HG02642 (cell line): ENCODE measurements around the gene BMP15.

Source experiments
- ATAC-seq: cut with Tn5 transposase; IDR thresholded peaks from one replicate; pipeline ENCODE4 v1.9.1; 2021; ENCODE audit warnings: mild to moderate bottlenecking; ENCODE audit not compliant: unreplicated experiment, poor library complexity

BMP15 gene

GRCh38 chrX:50910685-50911176 is at the start of gene BMP15:
Gene BMP15 (plus strand): TSS chrX:50910735. CDS start chrX:50910784, 49 bp downstream.
- ATAC-seq = no peak

- ATAC-seq = no peak
Observed at GRCh38 chrX:50863471-50863870, 47.1 kb upstream of the BMP15 start.

DNA sequence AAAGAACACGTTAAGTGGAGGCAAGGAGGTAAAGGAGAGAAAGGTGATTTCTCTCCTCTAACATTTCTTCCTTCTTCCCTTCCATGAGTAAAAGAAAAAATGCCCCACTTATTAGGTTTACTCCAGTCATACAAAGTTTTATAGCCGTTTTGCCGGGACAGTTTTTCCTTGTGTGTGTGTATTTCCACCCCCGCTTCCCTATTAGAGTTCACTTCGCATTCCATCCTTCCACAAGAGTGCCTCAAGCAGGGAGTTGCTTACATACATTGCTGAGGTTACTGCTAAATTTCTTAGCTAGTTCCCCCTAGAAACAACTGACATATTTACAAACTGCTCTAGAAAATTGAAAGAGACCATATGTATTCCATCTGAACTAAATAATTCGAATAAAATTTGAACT is 45.2 kb upstream of the BMP15 start:
- ATAC-seq = no peak

- no peak for ATAC-seq
Observed at GRCh38 chrX:50871922-50872453, 38.5 kb upstream of the BMP15 start.

- no peak for ATAC-seq
Observed at GRCh38 chrX:50874876-50875275, 35.7 kb upstream of the BMP15 start.

GRCh38 chrX:50876551-50876950 is 34.0 kb upstream of the BMP15 start:
- ATAC-seq = no peak

GRCh38 chrX:50877310-50877709 is 33.2 kb upstream of the BMP15 start:
- ATAC-seq = no peak

DNA sequence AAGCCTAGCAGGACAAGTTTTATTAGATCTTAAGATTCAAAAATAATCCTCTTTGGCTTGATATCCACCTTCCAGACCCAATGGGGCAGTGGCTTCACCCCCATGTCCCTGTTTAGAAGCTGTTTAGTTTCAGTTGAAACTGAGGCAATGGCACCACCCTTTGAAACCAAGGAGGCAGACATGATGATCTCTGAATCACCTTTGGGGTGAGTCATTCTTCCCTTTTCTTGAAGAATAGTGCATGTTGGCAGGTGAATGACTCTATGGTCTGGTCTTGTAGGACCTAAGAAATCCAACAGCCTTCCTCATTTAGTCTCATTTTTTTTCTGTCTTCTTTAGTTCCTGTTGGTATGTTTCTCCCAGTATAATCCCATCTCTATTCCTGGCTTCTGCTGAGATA is 29.5 kb upstream of the BMP15 start:
- no peak for ATAC-seq

- ATAC-seq = no peak
Observed at GRCh38 chrX:50888884-50889283, 21.7 kb upstream of the BMP15 start.

GRCh38 chrX:50889582-50889981 is 21.0 kb upstream of the BMP15 start:
- no peak for ATAC-seq

- ATAC-seq = no peak
Observed at GRCh38 chrX:50893047-50893446, 17.5 kb upstream of the BMP15 start.

- no peak for ATAC-seq
Observed at GRCh38 chrX:50893466-50893865, 17.1 kb upstream of the BMP15 start.

- no peak for ATAC-seq
Observed at GRCh38 chrX:50905334-50905733, 5.2 kb upstream of the BMP15 start.

DNA sequence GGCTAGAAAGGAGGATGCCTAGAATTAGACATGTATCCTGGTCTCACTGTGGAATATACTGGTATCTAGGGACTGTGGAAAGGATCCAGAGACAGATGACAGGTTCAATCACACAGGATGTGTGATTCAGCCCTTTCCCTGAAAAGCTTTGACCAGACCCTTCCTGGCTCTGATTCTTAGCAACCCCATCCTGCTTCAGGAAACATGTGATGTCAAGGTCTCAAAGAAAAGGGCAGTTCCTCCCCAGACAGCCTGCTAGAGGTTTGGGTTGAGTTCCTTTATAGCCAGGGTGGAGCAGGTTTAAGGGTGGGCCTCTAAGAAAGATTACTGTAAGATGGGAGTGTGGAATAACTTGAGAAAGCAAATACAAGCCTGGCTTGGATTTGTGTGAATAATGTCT is 3.0 kb downstream of the BMP15 start:
- ATAC-seq = no peak

- no peak for ATAC-seq
Observed at GRCh38 chrX:50920132-50920531, 9.6 kb downstream of the BMP15 start.

DNA sequence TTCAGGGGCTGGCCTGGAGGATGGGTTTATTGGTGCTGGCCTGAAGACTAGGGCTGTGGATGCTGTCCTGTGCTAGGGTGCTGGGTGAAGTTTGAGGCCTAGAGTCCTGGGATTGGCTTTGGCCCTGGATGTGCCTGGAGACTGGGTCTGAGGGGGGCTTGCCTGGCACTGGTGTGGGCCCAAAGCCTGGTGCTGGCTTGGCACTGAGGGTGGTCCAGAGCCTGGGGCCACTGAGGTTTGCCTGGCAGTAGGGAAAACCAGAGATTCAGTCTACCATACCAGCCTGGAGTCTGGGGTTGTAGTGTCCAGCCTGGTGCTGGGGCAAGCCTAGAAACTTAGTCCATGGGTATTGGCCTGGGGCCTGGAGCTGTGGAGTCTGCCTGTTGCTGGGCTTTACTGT is 16.6 kb downstream of the BMP15 start:
- ATAC-seq = no peak

GRCh38 chrX:50941638-50942037 is 31.1 kb downstream of the BMP15 start:
- ATAC-seq = no peak

- ATAC-seq = no peak
Observed at GRCh38 chrX:50942471-50942870, 31.9 kb downstream of the BMP15 start.

DNA sequence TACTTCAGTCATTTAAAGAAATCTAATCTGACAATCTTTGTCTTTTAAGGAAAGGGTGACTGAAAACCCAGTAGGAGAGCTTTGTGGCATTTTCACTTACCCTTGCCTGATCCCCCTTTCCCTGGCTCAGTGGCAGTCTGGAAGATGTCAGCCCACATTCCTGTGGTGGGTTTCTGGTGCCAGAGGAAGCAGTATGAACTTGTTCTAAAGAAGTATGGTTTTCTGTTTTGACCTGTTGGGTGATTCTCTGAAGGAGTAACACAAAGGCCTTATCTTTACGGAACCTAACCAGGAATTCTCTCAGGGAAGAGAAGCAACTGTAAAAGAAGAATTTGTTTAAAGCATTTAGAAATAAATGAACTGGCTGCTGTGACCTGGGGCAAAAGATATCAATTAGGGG is 41.9 kb downstream of the BMP15 start:
- ATAC-seq = no peak

DNA sequence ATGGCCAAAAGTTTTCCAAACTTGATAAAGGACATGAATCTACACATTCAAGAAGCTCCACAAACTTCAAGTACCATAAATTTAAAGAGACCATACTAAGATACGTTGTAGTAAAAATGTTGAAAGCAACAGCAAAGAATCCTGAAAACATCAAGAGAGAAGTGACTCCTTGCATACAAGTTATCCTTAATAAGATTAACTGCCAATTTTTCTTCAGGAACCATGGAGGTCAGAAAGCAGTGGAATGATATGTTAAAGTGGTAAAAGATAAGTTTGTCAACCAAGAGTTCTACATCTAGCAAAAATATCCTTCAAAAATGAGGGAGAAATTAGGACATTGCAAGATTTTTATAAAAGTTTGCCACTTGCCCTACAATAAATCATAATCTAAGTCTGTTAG is 43.3 kb downstream of the BMP15 start:
- no peak for ATAC-seq

- no peak for ATAC-seq
Observed at GRCh38 chrX:50962156-50962555, 51.6 kb downstream of the BMP15 start.

- no peak for ATAC-seq
Observed at GRCh38 chrX:50963842-50964241, 53.3 kb downstream of the BMP15 start.
